ENCODE data around the gene TMCO6.
"Not testable (repeated sequence)": the region's sequence is repeated elsewhere in the genome, so short reads cannot be mapped to it uniquely, and the experiment has no call there.

The TMCO6 gene

DNA sequence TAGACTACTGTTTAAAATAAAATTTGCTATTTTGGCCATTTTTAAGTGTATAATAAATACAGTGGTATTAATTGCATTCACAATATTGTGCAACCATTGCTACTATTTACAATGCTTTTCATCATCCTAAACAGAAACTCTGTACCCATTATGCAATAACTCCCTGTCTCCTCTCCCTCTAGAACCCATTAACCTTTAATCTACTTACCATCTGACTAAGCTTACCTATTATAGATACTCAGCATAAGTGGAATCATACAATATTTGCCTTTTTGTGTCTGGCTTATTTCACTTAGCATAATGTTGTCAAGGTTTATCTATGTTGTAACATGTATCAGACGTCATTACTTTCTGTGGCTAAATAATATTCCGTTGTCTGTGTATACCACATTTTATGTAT, 32.2 kb upstream of the TMCO6 start:
- Mint-ChIP-seq H3K27me3 (peaks cover 14% of the 10 kb centered on the region), H3K27ac (ENCODE audit: low read depth) (no peak overlapping the region), H3K4me3 (no peak overlapping the region), H3K4me1 (no peaks in the 10 kb centered on the region), H3K9me3 (no peaks in the 10 kb centered on the region), H3K36me3 (ENCODE audit: insufficient read depth) (no peaks in the 10 kb centered on the region)
- ATAC-seq (replicated peaks; ENCODE audit: extremely low read depth, poor library complexity, severe bottlenecking): no peak
- no peak for DNase-seq (ENCODE audit: low spot score in 2 of 2)

DNA sequence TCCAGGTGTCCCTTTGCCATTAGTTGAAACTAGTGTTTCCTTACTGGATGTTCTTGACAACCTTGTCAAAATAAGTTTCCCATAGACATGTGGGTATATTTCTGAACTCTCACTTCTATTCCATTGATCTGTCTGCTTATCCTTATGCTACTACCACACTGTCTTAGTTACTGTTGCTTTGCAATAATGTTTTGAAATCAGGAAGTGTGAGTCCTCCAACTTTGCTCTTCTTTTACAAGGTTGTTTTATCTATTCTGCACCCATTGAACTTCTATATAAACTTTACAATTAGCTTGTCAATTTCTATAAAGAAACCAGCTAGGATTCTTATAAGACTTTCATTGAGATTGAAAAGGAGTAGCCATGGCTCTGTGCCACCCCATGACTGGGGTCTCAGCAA, 30.5 kb upstream of the TMCO6 start:
- no peaks in the 10 kb centered on the region for H3K36me3 Mint-ChIP-seq (ENCODE audit: insufficient read depth)
- no peak overlapping the region for H3K4me3 Mint-ChIP-seq
- no peak overlapping the region for H3K27ac Mint-ChIP-seq (ENCODE audit: low read depth)
- H3K9me3 Mint-ChIP-seq: no peaks in the 10 kb centered on the region
- peaks cover 31% of the 10 kb centered on the region for H3K27me3 Mint-ChIP-seq
- no peaks in the 10 kb centered on the region for H3K4me1 Mint-ChIP-seq
- ATAC-seq (replicated peaks; ENCODE audit: extremely low read depth, poor library complexity, severe bottlenecking) (no peak), DNase-seq (ENCODE audit: low spot score in 2 of 2) (no peak)

GRCh38 chr5:140609126-140609525, 30.1 kb upstream of the TMCO6 start:
- no peaks in the 10 kb centered on the region for H3K4me1 Mint-ChIP-seq
- no peaks in the 10 kb centered on the region for H3K36me3 Mint-ChIP-seq (ENCODE audit: insufficient read depth)
- H3K9me3 Mint-ChIP-seq: no peaks in the 10 kb centered on the region
- DNase-seq (ENCODE audit: low spot score in 2 of 2): no peak
- no peak overlapping the region for H3K4me3 Mint-ChIP-seq
- no peak overlapping the region for H3K27ac Mint-ChIP-seq (ENCODE audit: low read depth)
- no peak for ATAC-seq (replicated peaks; ENCODE audit: extremely low read depth, poor library complexity, severe bottlenecking)
- peaks cover 34% of the 10 kb centered on the region for H3K27me3 Mint-ChIP-seq

GRCh38 chr5:140611020-140611521, 28.2 kb upstream of the TMCO6 start:
- H3K4me3 Mint-ChIP-seq: no peak overlapping the region
- no peaks in the 10 kb centered on the region for H3K4me1 Mint-ChIP-seq
- no peaks in the 10 kb centered on the region for H3K9me3 Mint-ChIP-seq
- no peak for ATAC-seq (replicated peaks; ENCODE audit: extremely low read depth, poor library complexity, severe bottlenecking)
- H3K27ac Mint-ChIP-seq (ENCODE audit: low read depth): no peak overlapping the region
- no peaks in the 10 kb centered on the region for H3K36me3 Mint-ChIP-seq (ENCODE audit: insufficient read depth)
- no peak for DNase-seq (ENCODE audit: low spot score in 2 of 2)
- peaks cover 34% of the 10 kb centered on the region for H3K27me3 Mint-ChIP-seq

- no peaks in the 10 kb centered on the region for H3K9me3 Mint-ChIP-seq
- no peak overlapping the region for H3K4me3 Mint-ChIP-seq
- H3K27me3 Mint-ChIP-seq: peaks cover 9% of the 10 kb centered on the region
- H3K4me1 Mint-ChIP-seq: no peaks in the 10 kb centered on the region
- ATAC-seq (replicated peaks; ENCODE audit: extremely low read depth, poor library complexity, severe bottlenecking) (no peak), DNase-seq (ENCODE audit: low spot score in 2 of 2) (no peak)
- H3K27ac Mint-ChIP-seq (ENCODE audit: low read depth): no peak overlapping the region
- no peaks in the 10 kb centered on the region for H3K36me3 Mint-ChIP-seq (ENCODE audit: insufficient read depth)
Observed at GRCh38 chr5:140622301-140622700, 16.9 kb upstream of the TMCO6 start.

- H3K9me3 Mint-ChIP-seq; H3K36me3 Mint-ChIP-seq (ENCODE audit: insufficient read depth); ATAC-seq (replicated peaks; ENCODE audit: extremely low read depth, poor library complexity, severe bottlenecking); H3K4me3 Mint-ChIP-seq; H3K27ac Mint-ChIP-seq (ENCODE audit: low read depth); H3K4me1 Mint-ChIP-seq; DNase-seq (ENCODE audit: low spot score in 2 of 2); H3K27me3 Mint-ChIP-seq: not testable (repeated sequence)
Observed at GRCh38 chr5:140623061-140623460, 16.2 kb upstream of the TMCO6 start.

- not testable (repeated sequence) for H3K4me1 Mint-ChIP-seq; H3K36me3 Mint-ChIP-seq (ENCODE audit: insufficient read depth); ATAC-seq (replicated peaks; ENCODE audit: extremely low read depth, poor library complexity, severe bottlenecking); H3K9me3 Mint-ChIP-seq; DNase-seq (ENCODE audit: low spot score in 2 of 2); H3K4me3 Mint-ChIP-seq; H3K27me3 Mint-ChIP-seq; H3K27ac Mint-ChIP-seq (ENCODE audit: low read depth)
Observed at GRCh38 chr5:140624886-140625285, 14.4 kb upstream of the TMCO6 start.

- Mint-ChIP-seq H3K4me3 (no peak overlapping the region), H3K36me3 (ENCODE audit: insufficient read depth) (peaks cover 3% of the 10 kb centered on the region), H3K9me3 (no peaks in the 10 kb centered on the region), H3K27me3 (peaks cover 10% of the 10 kb centered on the region), H3K27ac (ENCODE audit: low read depth) (no peak overlapping the region), H3K4me1 (peaks cover 7% of the 10 kb centered on the region)
- ATAC-seq (replicated peaks; ENCODE audit: extremely low read depth, poor library complexity, severe bottlenecking) (no peak), DNase-seq (ENCODE audit: low spot score in 2 of 2) (no peak)
Observed at GRCh38 chr5:140627972-140628371, 11.3 kb upstream of the TMCO6 start.

DNA sequence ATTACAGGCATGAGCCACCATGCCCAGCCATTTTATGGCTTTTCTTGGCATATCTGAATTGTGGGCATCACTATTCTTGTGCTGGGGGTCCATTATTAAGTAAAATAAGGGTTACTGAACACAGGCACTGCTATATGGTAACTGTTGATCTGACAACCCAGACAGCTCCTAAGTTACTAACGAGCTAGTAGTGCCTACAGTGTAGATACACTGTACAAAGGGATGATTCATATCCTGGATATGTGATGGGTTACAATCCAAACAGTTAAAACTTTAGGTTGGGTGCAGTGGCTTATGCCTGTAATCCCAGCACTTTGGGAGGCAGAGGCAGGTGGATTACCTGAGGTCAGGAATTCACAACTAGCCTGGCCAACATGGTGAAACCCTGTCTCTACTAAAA, 10.5 kb upstream of the TMCO6 start:
- Mint-ChIP-seq H3K36me3 (ENCODE audit: insufficient read depth) (peaks cover 3% of the 10 kb centered on the region), H3K4me1 (peaks cover 12% of the 10 kb centered on the region), H3K27me3 (peaks cover 10% of the 10 kb centered on the region), H3K4me3 (no peak overlapping the region), H3K9me3 (no peaks in the 10 kb centered on the region), H3K27ac (ENCODE audit: low read depth) (no peak overlapping the region)
- ATAC-seq (replicated peaks; ENCODE audit: extremely low read depth, poor library complexity, severe bottlenecking): no peak
- DNase-seq (ENCODE audit: low spot score in 2 of 2): no peak

GRCh38 chr5:140630292-140631035, 8.8 kb upstream of the TMCO6 start:
- Mint-ChIP-seq H3K9me3 (no peaks in the 10 kb centered on the region), H3K4me3 (peak overlapping the region; percentile 41), H3K27me3 (peaks cover 10% of the 10 kb centered on the region), H3K27ac (ENCODE audit: low read depth) (no peak overlapping the region), H3K4me1 (peaks cover 12% of the 10 kb centered on the region), H3K36me3 (ENCODE audit: insufficient read depth) (peaks cover 3% of the 10 kb centered on the region)
- DNase-seq (ENCODE audit: low spot score in 2 of 2) (no peak), ATAC-seq (replicated peaks; ENCODE audit: extremely low read depth, poor library complexity, severe bottlenecking) (no peak)

DNA sequence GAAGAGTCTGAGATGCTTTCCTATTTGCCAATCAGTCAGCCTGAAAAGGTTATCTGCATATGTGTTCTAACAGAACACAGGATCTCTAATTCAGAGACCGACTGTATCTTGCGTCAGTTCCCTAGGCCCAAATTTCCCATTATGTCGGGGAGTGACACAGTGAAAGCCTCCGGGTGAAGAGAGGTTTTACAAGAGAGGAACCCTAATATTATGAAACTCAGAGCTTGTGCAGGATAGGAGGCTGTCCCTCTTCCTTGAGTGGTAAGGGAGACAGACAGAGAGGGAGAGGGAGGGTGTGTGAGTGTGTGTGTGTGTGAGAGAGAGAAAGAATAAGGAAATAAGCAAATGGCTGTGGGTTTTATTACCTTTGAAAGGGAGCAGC, 8.2 kb upstream of the TMCO6 start:
- ATAC-seq (replicated peaks; ENCODE audit: extremely low read depth, poor library complexity, severe bottlenecking): no peak
- H3K4me3 Mint-ChIP-seq: peak overlapping the region; percentile 41

DNA sequence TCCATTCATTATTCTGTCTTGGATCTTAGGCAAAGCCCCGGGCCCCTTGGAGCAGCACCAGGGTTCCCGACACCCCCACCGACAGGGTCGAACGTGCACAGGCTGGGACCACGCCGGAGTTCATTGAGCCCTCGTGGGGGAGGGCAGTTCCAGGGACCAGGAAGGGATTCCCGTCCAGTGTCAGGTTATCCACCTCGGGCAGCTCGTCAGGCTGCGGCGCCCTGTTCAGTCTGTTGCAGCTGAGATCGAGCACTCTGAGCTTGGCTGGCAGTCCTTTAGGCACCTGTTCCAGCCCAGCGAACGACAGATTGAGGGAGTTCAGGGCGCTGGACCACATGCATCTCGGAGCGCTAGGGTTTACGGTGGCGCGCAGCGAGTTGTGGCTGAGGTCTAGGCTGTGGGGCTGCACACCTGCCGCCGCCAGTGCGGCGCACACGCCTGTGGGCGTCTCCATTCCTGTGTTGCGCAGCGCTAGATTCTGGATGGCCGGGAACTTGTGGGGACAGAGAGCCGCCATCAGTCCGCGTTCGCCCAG, 7.4 kb upstream of the TMCO6 start:
- H3K27ac Mint-ChIP-seq (ENCODE audit: low read depth): peak overlapping the region; percentile 64
- peak; percentile 69 for ATAC-seq (replicated peaks; ENCODE audit: extremely low read depth, poor library complexity, severe bottlenecking)
- H3K9me3 Mint-ChIP-seq: no peaks in the 10 kb centered on the region
- H3K4me3 Mint-ChIP-seq: peak overlapping the region; percentile 83
- H3K4me1 Mint-ChIP-seq: peaks cover 12% of the 10 kb centered on the region
- DNase-seq (ENCODE audit: low spot score in 2 of 2): no peak
- peaks cover 3% of the 10 kb centered on the region for H3K36me3 Mint-ChIP-seq (ENCODE audit: insufficient read depth)
- H3K27me3 Mint-ChIP-seq: peaks cover 10% of the 10 kb centered on the region

More for the DNA sequence above, 8.2 kb upstream of the TMCO6 start:
- peaks cover 3% of the 10 kb centered on the region for H3K36me3 Mint-ChIP-seq (ENCODE audit: insufficient read depth)
- no peaks in the 10 kb centered on the region for H3K9me3 Mint-ChIP-seq
- peaks cover 10% of the 10 kb centered on the region for H3K27me3 Mint-ChIP-seq
- DNase-seq (ENCODE audit: low spot score in 2 of 2): no peak
- H3K27ac Mint-ChIP-seq (ENCODE audit: low read depth): no peak overlapping the region
- H3K4me1 Mint-ChIP-seq: peaks cover 12% of the 10 kb centered on the region

DNA sequence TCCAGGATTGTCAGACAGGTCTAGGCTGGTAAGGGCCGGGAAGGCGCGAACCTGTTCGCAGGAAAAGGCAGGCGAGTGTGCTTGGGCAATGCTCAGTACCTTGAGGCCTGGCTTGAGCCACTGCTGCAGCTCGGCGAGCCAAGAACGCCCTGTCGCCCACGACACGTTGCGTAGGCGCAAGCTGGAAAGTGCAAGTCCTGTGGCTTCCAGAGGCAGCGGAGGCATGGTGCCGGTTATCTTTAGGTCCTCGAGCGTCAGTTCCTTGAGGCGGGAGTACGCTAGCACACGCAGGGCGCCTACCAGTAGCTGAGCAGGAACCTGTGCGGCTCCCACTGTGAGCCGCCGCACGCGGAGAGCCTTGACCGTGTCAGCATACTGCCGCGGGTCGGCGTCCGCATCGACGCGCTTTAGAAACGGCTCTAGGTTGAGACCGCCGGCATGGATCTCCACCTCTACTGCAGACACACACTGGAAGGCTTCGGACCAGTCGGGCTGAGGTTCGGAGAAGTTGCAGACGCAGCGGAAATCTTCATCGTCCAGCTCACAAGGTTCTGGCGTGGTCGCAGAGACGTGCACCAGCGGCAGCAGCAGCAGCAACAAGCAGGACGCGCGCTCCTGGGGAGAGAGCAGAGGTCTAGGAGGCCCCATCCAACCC, 6.8 kb upstream of the TMCO6 start:
- Mint-ChIP-seq H3K27ac (ENCODE audit: low read depth) (peak overlapping the region; percentile 64), H3K4me3 (peak overlapping the region; percentile 83)
- peak in 1 of 2 donors; percentile 25 for DNase-seq (ENCODE audit: low spot score in 2 of 2)

More for the DNA sequence above, 6.8 kb upstream of the TMCO6 start:
- Mint-ChIP-seq H3K4me1 (peaks cover 12% of the 10 kb centered on the region), H3K9me3 (no peaks in the 10 kb centered on the region), H3K27me3 (peaks cover 10% of the 10 kb centered on the region), H3K36me3 (ENCODE audit: insufficient read depth) (peaks cover 4% of the 10 kb centered on the region)
- ATAC-seq (replicated peaks; ENCODE audit: extremely low read depth, poor library complexity, severe bottlenecking): peak; percentile 84
